A172 (cell line): Measurements from ENCODE around the gene CYP21A2. TPM values are rescaled to one million over a fixed set of nuclear protein-coding genes. Genes with fewer than 3 reads are reported as not detected.
A peak's percentile ranks its signal among the peaks of the same experiment; 100 is the strongest.

Experiments
- DNase-seq: peaks from one replicate; pipeline ENCODE4 v3.0.0-alpha.2; 2015; ENCODE audit warnings: low spot score
- total RNA-seq: library from RNA; depleted of rRNA; stranded (reverse); fragments of >200 nt; shearing (Covaris generic); gene quantifications from 2 replicates; pipeline ENCODE4 v1.2.3, GENCODE V29; 2014; rRNA removed

Gene CYP21A2
- total RNA-seq, 1 experiment from 2014 or later, result 0.05 TPM

GRCh38 chr6:32082935-32083334, 44.7 kb downstream of the CYP21A2 start:
- DNase-seq, result peak; percentile 83

GRCh38 chr6:32083812-32084768, 45.9 kb downstream of the CYP21A2 start:
- DNase-seq, result no peak

- DNase-seq, result no peak
Measured at GRCh38 chr6:32084780-32085179, 46.6 kb downstream of the CYP21A2 start.

DNA sequence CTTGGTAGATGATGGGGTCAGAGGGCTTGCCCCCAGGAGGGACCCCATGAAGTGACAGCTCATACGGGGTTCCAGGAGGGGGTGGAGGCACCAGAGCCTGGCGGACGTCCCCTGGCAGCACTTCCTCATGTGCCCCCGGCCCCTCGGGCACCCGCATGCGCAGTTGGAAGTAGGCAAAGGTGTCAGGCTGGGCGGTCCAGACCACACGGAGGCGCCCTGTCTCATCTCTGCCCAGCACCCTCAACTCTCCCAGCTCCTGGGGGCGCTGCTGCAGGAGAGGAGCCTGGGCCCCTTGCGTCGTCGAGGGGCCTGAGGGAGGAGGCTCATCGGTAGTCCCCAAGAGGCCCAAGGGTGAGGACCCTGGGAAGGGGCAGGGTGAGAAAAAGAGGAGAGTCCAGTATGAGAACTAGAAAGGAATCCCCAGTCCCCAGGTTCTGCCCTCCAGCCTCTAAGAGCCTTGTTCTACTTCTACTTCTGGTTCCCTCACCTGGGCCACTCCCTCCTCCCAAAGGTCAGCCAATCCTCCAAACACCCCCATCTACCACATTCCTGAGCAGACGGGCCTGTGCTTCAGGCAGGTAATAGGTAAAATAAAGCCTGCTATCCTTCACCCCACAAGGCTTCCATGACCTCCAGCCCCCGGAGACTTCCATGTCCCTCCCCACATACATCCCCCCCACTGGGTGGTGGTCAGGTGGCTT, 47.7 kb downstream of the CYP21A2 start:
- DNase-seq, result no peak

DNA sequence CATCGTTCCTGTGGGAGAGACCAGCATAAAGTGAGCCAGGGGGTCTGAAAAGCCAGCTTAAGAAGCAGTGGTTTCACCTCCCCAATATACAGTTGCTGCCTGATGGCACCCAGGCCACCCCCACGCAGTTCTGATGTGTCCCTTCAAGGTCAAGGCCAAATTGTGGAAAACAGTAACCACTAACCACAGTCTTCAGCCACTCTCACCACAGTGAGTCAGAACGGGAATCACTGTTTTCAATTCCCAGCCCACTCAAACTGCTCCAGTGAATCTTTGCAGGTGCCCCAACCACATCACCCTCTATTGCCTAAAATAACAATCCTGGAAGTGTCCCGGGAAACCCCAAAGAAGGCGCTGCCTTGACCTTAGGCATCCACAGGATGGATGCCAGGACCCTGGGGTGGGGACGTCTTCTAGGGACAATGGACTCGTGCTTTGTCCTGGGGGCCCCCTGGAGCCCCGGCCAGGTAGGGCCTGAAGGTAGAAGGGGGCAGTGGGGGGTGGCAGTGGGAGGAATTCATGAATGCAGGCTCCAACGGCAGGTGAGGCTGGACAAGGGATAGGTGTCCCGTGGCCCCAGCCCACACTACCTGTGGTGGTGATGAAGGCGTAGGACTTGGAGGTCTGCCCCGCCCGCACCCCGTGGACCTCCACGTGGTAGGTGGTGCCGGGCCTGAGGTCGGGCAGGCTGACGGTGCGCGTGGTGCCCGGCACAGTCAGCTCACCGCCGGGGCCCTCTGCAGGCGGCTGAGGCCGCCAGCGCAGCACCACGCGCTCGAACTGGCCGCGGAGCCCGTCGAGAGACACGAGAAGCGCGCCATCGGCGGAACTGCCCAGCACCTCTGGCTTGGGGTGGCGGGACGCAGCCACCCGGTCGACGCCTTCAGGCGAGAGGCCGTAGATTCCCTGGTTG, 48.7 kb downstream of the CYP21A2 start:
- peak; percentile 89 for DNase-seq

GRCh38 chr6:32087574-32088486, 49.6 kb downstream of the CYP21A2 start:
- no peak for DNase-seq

- DNase-seq, result no peak
Measured at GRCh38 chr6:32088487-32089049, 50.4 kb downstream of the CYP21A2 start.

GRCh38 chr6:32089082-32089828, 51.0 kb downstream of the CYP21A2 start:
- DNase-seq, result no peak

Other genes with a start within 250 kb of the CYP21A2 start
- 56.0 and 58.8 TPM in 2 replicates for gene VARS1, start 242.7 kb upstream of the CYP21A2 start, total RNA-seq
- gene LSM2, start 231.4 kb upstream of the CYP21A2 start, total RNA-seq, result 80.4 and 88.0 TPM in 2 replicates
- gene HSPA1L, start 223.1 kb upstream of the CYP21A2 start, total RNA-seq, result 1.4 and 3.0 TPM in 2 replicates
- 1.2 and 4.1 TPM in 2 replicates for gene HSPA1A, start 222.9 kb upstream of the CYP21A2 start, total RNA-seq
- gene HSPA1B, start 210.7 kb upstream of the CYP21A2 start, total RNA-seq, result 312 and 358 TPM in 2 replicates
- gene NEU1, start 175.6 kb upstream of the CYP21A2 start, total RNA-seq, result 101 and 107 TPM in 2 replicates
- gene SLC44A4, start 159.4 kb upstream of the CYP21A2 start, total RNA-seq, result not detected in 2 replicates
- gene EHMT2, start 140.7 kb upstream of the CYP21A2 start, total RNA-seq, result 75.5 and 85.7 TPM in 2 replicates
- gene ZBTB12, start 136.3 kb upstream of the CYP21A2 start, total RNA-seq, result 1.3 and 4.1 TPM in 2 replicates
- 0.69 TPM in 1 of 2 replicates, not detected in the other for gene C2, start 110.7 kb upstream of the CYP21A2 start, total RNA-seq
- gene CFB, start 92.3 kb upstream of the CYP21A2 start, total RNA-seq, result 3.7 and 4.0 TPM in 2 replicates
- 92.1 and 117 TPM in 2 replicates for gene NELFE, start 79.4 kb upstream of the CYP21A2 start, total RNA-seq
- 26.0 and 29.9 TPM in 2 replicates for gene SKIC2, start 79.2 kb upstream of the CYP21A2 start, total RNA-seq
- 16.4 and 17.9 TPM in 2 replicates for gene DXO, start 66.3 kb upstream of the CYP21A2 start, total RNA-seq
- gene C4A, start 56.4 kb upstream of the CYP21A2 start, total RNA-seq, result 1.2 and 1.6 TPM in 2 replicates
- 0.62 and 2.5 TPM in 2 replicates for gene C4B, start 23.6 kb upstream of the CYP21A2 start, total RNA-seq
- gene TNXB, start 70.9 kb downstream of the CYP21A2 start, total RNA-seq, result 45.0 and 45.7 TPM in 2 replicates
- 19.9 and 22.2 TPM in 2 replicates for gene ATF6B, start 89.8 kb downstream of the CYP21A2 start, total RNA-seq
- gene FKBPL, start 91.9 kb downstream of the CYP21A2 start, total RNA-seq, result 4.8 and 8.8 TPM in 2 replicates
- gene PRRT1, start 113.5 kb downstream of the CYP21A2 start, total RNA-seq, result not detected in 2 replicates
- gene PPT2, start 115.7 kb downstream of the CYP21A2 start, total RNA-seq, result 4.7 and 7.7 TPM in 2 replicates
- gene EGFL8, start 126.2 kb downstream of the CYP21A2 start, total RNA-seq, result 1.9 and 4.9 TPM in 2 replicates
- gene AGPAT1, start 137.7 kb downstream of the CYP21A2 start, total RNA-seq, result 29.6 and 36.2 TPM in 2 replicates
- gene RNF5, start 140.0 kb downstream of the CYP21A2 start, total RNA-seq, result 59.4 and 61.7 TPM in 2 replicates
- 0.60 and 2.2 TPM in 2 replicates for gene AGER, start 145.8 kb downstream of the CYP21A2 start, total RNA-seq
- gene PBX2, start 151.8 kb downstream of the CYP21A2 start, total RNA-seq, result 18.1 and 21.4 TPM in 2 replicates
- gene GPSM3, start 154.2 kb downstream of the CYP21A2 start, total RNA-seq, result 3.1 and 3.4 TPM in 2 replicates
- gene NOTCH4, start 185.7 kb downstream of the CYP21A2 start, total RNA-seq, result 0.81 and 1.6 TPM in 2 replicates